HEK293 (cell line): ENCODE measurements around the gene PCSK6.

Experiments used
- BCL11B ChIP-seq: fragments of 450-650 bp; formaldehyde crosslinking; IDR thresholded peaks from 2 replicates; pipeline ENCODE4 v1.5.1; 2016; ENCODE audit warnings: low read depth, missing biosample characterization, missing genetic modification characterization
- EGR2 ChIP-seq: fragments of 450-650 bp; formaldehyde crosslinking; IDR thresholded peaks from 2 replicates; pipeline ENCODE4 v1.5.1; 2016; ENCODE audit warnings: low read depth, missing biosample characterization, missing genetic modification characterization
- INSM2 ChIP-seq: fragments of 450-650 bp; formaldehyde crosslinking; IDR thresholded peaks from 2 replicates; pipeline ENCODE4 v1.5.1; 2016; ENCODE audit warnings: missing biosample characterization, missing genetic modification characterization
- KLF17 ChIP-seq: fragments of 450-650 bp; formaldehyde crosslinking; IDR thresholded peaks from 2 replicates; pipeline ENCODE4 v1.5.1; 2016; ENCODE audit warnings: missing biosample characterization, missing genetic modification characterization
- PBX3 ChIP-seq: sonication (generic); formaldehyde crosslinking; IDR thresholded peaks from 2 replicates; pipeline ENCODE4 v1.8.1; 2022; ENCODE audit warnings: mild to moderate bottlenecking, moderate library complexity, missing genetic modification reagents
- REPIN1 ChIP-seq: fragments of 450-650 bp; formaldehyde crosslinking; IDR thresholded peaks from 2 replicates; pipeline ENCODE4 v1.5.1; 2017; ENCODE audit warnings: missing biosample characterization, missing genetic modification characterization, low read depth
- SP3 ChIP-seq: fragments of 450-650 bp; formaldehyde crosslinking; IDR thresholded peaks from 2 replicates; pipeline ENCODE4 v1.5.1; 2016; ENCODE audit warnings: missing biosample characterization, missing genetic modification characterization
- SP7 ChIP-seq: fragments of 450-650 bp; formaldehyde crosslinking; IDR thresholded peaks from 2 replicates; pipeline ENCODE4 v1.5.1; 2016; ENCODE audit warnings: missing biosample characterization, missing genetic modification characterization
- ZFP41 ChIP-seq: fragments of 450-650 bp; formaldehyde crosslinking; IDR thresholded peaks from 2 replicates; pipeline ENCODE4 v1.5.1; 2016; ENCODE audit warnings: missing biosample characterization, missing genetic modification characterization, borderline replicate concordance
- ZNF112 ChIP-seq: fragments of 450-650 bp; formaldehyde crosslinking; IDR thresholded peaks from 2 replicates; pipeline ENCODE4 v1.5.0; 2017; ENCODE audit warnings: missing biosample characterization, missing genetic modification characterization
- ZNF155 ChIP-seq: fragments of 450-650 bp; formaldehyde crosslinking; IDR thresholded peaks from 2 replicates; pipeline ENCODE4 v1.5.1; 2016; ENCODE audit warnings: missing biosample characterization, missing genetic modification characterization
- ZNF18 ChIP-seq: fragments of 450-650 bp; formaldehyde crosslinking; IDR thresholded peaks from 2 replicates; pipeline ENCODE4 v1.5.1; 2016; ENCODE audit warnings: missing biosample characterization, missing genetic modification characterization
- ZNF211 ChIP-seq: fragments of 450-650 bp; formaldehyde crosslinking; IDR thresholded peaks from 2 replicates; pipeline ENCODE4 v1.5.1; 2016; ENCODE audit warnings: low read depth, missing biosample characterization, missing genetic modification characterization
- ZNF266 ChIP-seq: fragments of 450-650 bp; formaldehyde crosslinking; IDR thresholded peaks from 2 replicates; pipeline ENCODE4 v1.5.1; 2016; ENCODE audit warnings: missing biosample characterization, missing genetic modification characterization, low read depth
- ZNF274 ChIP-seq, 2 experiments: fragments of 200-500 bp in 1 of 2; fragments of 450-650 bp in 1 of 2; sonication (Bioruptor generic) in 1 of 2; formaldehyde crosslinking in 1 of 2; IDR thresholded peaks; 2 replicates each; pipeline versions ENCODE4 v1.5.1 to v1.6.1; 2014 to 2016; ENCODE audit warnings: borderline replicate concordance in 1 of 2, inconsistent platforms in 1 of 2, low read length in 1 of 2, missing biosample characterization in 1 of 2, missing genetic modification characterization in 1 of 2
- ZNF302 ChIP-seq: fragments of 450-650 bp; formaldehyde crosslinking; IDR thresholded peaks from 2 replicates; pipeline ENCODE4 v1.5.1; 2016; ENCODE audit warnings: missing biosample characterization, missing genetic modification characterization, low read depth
- ZNF341 ChIP-seq: fragments of 450-650 bp; formaldehyde crosslinking; IDR thresholded peaks from 2 replicates; pipeline ENCODE4; 2016; ENCODE audit warnings: low read depth, missing biosample characterization, missing genetic modification characterization
- ZNF354C ChIP-seq: fragments of 450-650 bp; formaldehyde crosslinking; IDR thresholded peaks from 2 replicates; pipeline ENCODE4 v1.5.1; 2016; ENCODE audit warnings: missing biosample characterization, missing genetic modification characterization, low read depth, borderline replicate concordance
- ZNF37A ChIP-seq: fragments of 450-650 bp; IDR thresholded peaks from 2 replicates; pipeline ENCODE4 v1.5.1; 2018; ENCODE audit warnings: missing biosample characterization, missing genetic modification characterization
- ZNF530 ChIP-seq: fragments of 450-650 bp; formaldehyde crosslinking; IDR thresholded peaks from 2 replicates; pipeline ENCODE4 v1.5.1; 2016; ENCODE audit warnings: low read depth, missing biosample characterization, missing genetic modification characterization
- ZNF623 ChIP-seq: fragments of 450-650 bp; formaldehyde crosslinking; IDR thresholded peaks from 2 replicates; pipeline ENCODE4 v1.5.1; 2016; ENCODE audit warnings: missing biosample characterization, missing genetic modification characterization
- ZNF654 ChIP-seq: fragments of 450-650 bp; formaldehyde crosslinking; IDR thresholded peaks from 2 replicates; pipeline ENCODE4 v1.5.1; 2016; ENCODE audit warnings: low read depth, missing biosample characterization, missing genetic modification characterization
- ZNF677 ChIP-seq: fragments of 450-650 bp; IDR thresholded peaks from 2 replicates; pipeline ENCODE4 v1.5.0; 2018; ENCODE audit warnings: missing biosample characterization, mild to moderate bottlenecking, missing genetic modification characterization, moderate library complexity
- ZNF785 ChIP-seq: fragments of 450-650 bp; formaldehyde crosslinking; IDR thresholded peaks from 2 replicates; pipeline ENCODE4 v1.5.1; 2016; ENCODE audit warnings: missing biosample characterization, missing genetic modification characterization
- ZNF792 ChIP-seq: fragments of 450-650 bp; formaldehyde crosslinking; IDR thresholded peaks from 2 replicates; pipeline ENCODE4 v1.5.1; 2016; ENCODE audit warnings: missing biosample characterization, missing genetic modification characterization
- ZSCAN30 ChIP-seq: fragments of 450-650 bp; IDR thresholded peaks from 2 replicates; pipeline ENCODE4 v1.5.1; 2018; ENCODE audit warnings: missing biosample characterization, mild to moderate bottlenecking, missing genetic modification characterization, moderate library complexity
- TF ChIP-seq, protein P1 (sequence below): IDR thresholded peaks from 2 replicates; pipeline ENCODE4 v1.6.1; 2011; ENCODE audit warnings: mild to moderate bottlenecking, low read depth, low read length, borderline replicate concordance
- TF ChIP-seq, protein P2 (sequence below): fragments of 450-650 bp; formaldehyde crosslinking; IDR thresholded peaks from 2 replicates; pipeline ENCODE4 v1.5.1; 2017; ENCODE audit warnings: missing biosample characterization, mild to moderate bottlenecking, missing genetic modification characterization, moderate library complexity
- TF ChIP-seq, protein P3 (sequence below): fragments of 450-650 bp; formaldehyde crosslinking; IDR thresholded peaks from 2 replicates; pipeline ENCODE4 v1.5.1; 2017; ENCODE audit warnings: missing biosample characterization, missing genetic modification characterization

PCSK6 gene

GRCh38 chr15:101294731-101295606 is 194.5 kb downstream of the PCSK6 start, which contains the start of gene SNRPA1 (continued):
- TF ChIP-seq ZNF274 (IDR thresholded peaks at IDR 0.05; ENCODE audit: low read length) (no peak), ZNF274 (tag by site-specific recombination; IDR thresholded peaks at IDR 0.05; ENCODE audit: borderline replicate concordance) (no peak), EGR2 (tag by site-specific recombination) (peak; percentile 73), ZNF654 (tag by site-specific recombination) (no peak), ZNF354C (no peak), REPIN1 (tag by site-specific recombination) (0 out of 2 replicates have a peak, but pooled peaks have one; percentile 20), BCL11B (0 out of 2 replicates have a peak, but pooled peaks have one; percentile 27), KLF17 (tag by site-specific recombination) (0 out of 2 replicates have a peak, but pooled peaks have one; percentile 77), ZSCAN30 (tag by site-specific recombination) (peak; percentile 21; the same call in 1 of the 2 replicates), ZFP41 (tag by site-specific recombination) (no peak), ZNF677 (tag by site-specific recombination) (no peak), ZNF785 (tag by site-specific recombination) (no peak), ZNF530 (no peak), ZNF266 (no peak), ZNF792 (tag by site-specific recombination) (peak; percentile 53; the same call in 1 of the 2 replicates), ZNF302 (tag by site-specific recombination) (no peak), PBX3 (peak; percentile 63), ZNF18 (no peak), ZNF112 (tag by site-specific recombination) (no peak), ZNF211 (tag by site-specific recombination) (no peak), SP3 (tag by site-specific recombination) (peak; percentile 95), ZNF623 (tag by site-specific recombination) (0 out of 2 replicates have a peak, but pooled peaks have one; percentile 7), ZNF341 (tag by site-specific recombination) (peak; percentile 91), SP7 (tag by site-specific recombination) (peak; percentile 85), ZNF155 (tag by site-specific recombination) (no peak), INSM2 (0 out of 2 replicates have a peak, but pooled peaks have one; percentile 71), ZNF37A (tag by site-specific recombination) (no peak)
- TF ChIP-seq, protein P1, sequence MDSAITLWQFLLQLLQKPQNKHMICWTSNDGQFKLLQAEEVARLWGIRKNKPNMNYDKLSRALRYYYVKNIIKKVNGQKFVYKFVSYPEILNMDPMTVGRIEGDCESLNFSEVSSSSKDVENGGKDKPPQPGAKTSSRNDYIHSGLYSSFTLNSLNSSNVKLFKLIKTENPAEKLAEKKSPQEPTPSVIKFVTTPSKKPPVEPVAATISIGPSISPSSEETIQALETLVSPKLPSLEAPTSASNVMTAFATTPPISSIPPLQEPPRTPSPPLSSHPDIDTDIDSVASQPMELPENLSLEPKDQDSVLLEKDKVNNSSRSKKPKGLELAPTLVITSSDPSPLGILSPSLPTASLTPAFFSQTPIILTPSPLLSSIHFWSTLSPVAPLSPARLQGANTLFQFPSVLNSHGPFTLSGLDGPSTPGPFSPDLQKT = no peak; the same call in 1 of the 2 replicates
- TF ChIP-seq, protein P2, sequence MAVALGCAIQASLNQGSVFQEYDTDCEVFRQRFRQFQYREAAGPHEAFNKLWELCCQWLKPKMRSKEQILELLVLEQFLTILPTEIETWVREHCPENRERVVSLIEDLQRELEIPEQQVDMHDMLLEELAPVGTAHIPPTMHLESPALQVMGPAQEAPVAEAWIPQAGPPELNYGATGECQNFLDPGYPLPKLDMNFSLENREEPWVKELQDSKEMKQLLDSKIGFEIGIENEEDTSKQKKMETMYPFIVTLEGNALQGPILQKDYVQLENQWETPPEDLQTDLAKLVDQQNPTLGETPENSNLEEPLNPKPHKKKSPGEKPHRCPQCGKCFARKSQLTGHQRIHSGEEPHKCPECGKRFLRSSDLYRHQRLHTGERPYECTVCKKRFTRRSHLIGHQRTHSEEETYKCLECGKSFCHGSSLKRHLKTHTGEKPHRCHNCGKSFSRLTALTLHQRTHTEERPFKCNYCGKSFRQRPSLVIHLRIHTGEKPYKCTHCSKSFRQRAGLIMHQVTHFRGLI = peak; percentile 63; the same call in 1 of the 2 replicates
- TF ChIP-seq, protein P3, sequence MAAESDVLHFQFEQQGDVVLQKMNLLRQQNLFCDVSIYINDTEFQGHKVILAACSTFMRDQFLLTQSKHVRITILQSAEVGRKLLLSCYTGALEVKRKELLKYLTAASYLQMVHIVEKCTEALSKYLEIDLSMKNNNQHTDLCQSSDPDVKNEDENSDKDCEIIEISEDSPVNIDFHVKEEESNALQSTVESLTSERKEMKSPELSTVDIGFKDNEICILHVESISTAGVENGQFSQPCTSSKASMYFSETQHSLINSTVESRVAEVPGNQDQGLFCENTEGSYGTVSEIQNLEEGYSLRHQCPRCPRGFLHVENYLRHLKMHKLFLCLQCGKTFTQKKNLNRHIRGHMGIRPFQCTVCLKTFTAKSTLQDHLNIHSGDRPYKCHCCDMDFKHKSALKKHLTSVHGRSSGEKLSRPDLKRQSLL (tag by site-specific recombination) = no peak
